Measurements from ENCODE around the gene GUCA1C. TPM values are rescaled to one million over a fixed set of nuclear protein-coding genes. Genes with fewer than 3 reads are reported as not detected.

Gene GUCA1C
- total RNA-seq, 4 donors from 2014 or later = not detected

DNA sequence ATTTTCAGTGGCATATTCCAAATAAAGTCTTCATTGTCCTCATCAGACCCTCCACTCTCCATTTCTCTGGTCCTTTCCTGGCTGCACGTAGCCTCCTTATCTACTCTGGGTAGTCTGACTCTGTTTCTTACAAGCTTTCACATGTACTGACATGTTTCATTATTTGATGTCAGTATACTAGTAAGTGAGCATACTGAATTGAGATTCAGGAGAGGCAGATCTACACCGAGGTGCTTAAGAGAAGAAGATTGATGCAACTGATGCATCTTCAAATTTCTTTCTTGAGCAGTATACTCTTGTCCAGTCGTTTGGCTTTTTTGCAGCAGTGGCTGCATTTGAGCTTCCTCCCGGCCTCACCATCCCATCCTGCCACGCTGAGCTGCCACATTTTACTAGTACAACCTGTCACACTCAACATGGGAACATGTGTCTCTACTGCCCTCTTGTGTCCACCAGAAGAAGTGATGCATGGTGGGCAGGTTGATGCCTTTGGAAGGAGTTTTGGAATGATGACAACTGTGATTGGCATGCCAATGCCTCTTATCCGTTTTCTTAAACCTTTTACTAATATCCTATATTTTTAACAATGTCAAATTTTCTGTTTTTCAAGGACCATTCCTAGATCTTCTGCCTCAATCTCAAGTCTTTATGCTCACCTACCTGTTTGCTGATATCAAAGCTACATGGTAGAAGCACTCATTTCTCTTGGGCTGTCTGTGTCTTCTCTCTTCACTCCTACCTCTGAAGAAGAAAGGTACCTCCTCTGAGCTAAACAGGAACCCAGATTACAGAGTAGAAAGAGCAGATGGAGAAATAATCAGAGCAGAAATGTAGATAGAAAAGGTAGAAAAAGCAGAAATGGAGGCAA lies 38.7 kb downstream of the GUCA1C start:
- intact Hi-C loops (cut with DNase I) = no loop called here
- no peaks in the 10 kb centered on the region for H3K4me1 ChIP-seq
- H3K36me3 ChIP-seq = no peaks in the 10 kb centered on the region
- peak; percentile 61 to 67 for DNase-seq
- WGBS, 2 donors = 28 to 30% methylated on average over 6 of the region's 6 CpGs
- H3K9me3 ChIP-seq = no peaks in the 10 kb centered on the region
- H3K4me3 ChIP-seq (replicated peaks in 1 of 3) = no peak overlapping the region
- H3K27me3 ChIP-seq = no peaks in the 10 kb centered on the region
- H3K27ac ChIP-seq = no peak overlapping the region
- TF ChIP-seq POLR2A (IDR thresholded peaks at IDR 0.05) = no peak
- TF ChIP-seq, protein P1, sequence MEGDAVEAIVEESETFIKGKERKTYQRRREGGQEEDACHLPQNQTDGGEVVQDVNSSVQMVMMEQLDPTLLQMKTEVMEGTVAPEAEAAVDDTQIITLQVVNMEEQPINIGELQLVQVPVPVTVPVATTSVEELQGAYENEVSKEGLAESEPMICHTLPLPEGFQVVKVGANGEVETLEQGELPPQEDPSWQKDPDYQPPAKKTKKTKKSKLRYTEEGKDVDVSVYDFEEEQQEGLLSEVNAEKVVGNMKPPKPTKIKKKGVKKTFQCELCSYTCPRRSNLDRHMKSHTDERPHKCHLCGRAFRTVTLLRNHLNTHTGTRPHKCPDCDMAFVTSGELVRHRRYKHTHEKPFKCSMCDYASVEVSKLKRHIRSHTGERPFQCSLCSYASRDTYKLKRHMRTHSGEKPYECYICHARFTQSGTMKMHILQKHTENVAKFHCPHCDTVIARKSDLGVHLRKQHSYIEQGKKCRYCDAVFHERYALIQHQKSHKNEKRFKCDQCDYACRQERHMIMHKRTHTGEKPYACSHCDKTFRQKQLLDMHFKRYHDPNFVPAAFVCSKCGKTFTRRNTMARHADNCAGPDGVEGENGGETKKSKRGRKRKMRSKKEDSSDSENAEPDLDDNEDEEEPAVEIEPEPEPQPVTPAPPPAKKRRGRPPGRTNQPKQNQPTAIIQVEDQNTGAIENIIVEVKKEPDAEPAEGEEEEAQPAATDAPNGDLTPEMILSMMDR (IDR thresholded peaks at IDR 0.05) = peak; percentile 57 to 91 (median 82)

DNA sequence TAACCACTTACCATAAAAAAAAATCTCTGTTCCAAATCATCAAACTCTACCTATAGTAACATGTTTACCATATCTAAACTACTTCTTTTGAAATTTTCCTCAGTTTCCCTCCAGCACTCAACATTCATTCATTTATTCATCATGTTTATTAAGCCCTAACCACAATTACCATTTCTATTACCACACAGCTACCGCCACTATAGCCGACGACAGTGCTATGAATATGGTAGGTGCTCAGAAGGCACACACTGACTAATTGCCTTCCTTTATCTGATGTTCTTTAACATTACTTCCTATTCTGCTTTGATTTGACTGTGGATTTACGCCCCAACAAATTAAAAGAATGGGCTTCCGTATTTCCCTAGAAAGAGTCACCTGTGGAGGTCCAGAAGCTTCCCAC lies 43.9 kb downstream of the GUCA1C start:
- intact Hi-C loops (cut with DNase I) = no loop called here
- H3K9me3 ChIP-seq = no peaks in the 10 kb centered on the region
- no peak overlapping the region for H3K27ac ChIP-seq
- H3K27me3 ChIP-seq = no peaks in the 10 kb centered on the region
- no peaks in the 10 kb centered on the region for H3K36me3 ChIP-seq
- TF ChIP-seq, protein P1 (IDR thresholded peaks at IDR 0.05) = no peak
- no peak for TF ChIP-seq POLR2A (IDR thresholded peaks at IDR 0.05)
- DNase-seq = no peak
- no peak overlapping the region for H3K4me3 ChIP-seq (replicated peaks in 1 of 3)
- 93 to 96% methylated on average over 5 of the region's 5 CpGs for WGBS, 2 donors
- H3K4me1 ChIP-seq = no peaks in the 10 kb centered on the region

DNA sequence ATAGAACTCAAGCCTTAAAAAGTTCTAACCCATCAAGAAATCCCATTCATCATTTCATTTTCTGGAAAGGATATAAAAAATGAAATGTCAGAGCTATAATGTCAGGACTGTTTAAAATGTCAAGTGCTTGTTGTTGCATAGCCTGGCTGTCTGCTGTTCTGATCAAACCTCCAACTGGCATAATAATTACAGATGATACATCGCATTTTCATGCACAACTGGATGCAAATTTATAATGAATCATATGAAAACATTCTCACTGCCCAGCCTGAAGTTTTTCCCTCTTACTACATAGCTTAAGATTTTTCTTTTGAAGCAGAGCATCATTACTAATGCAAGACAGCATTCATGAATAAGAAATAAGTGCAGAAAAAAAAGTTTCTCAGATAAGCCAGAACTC lies 46.5 kb downstream of the GUCA1C start:
- 75 to 82% methylated on average over 1 of the region's 1 CpG for WGBS, 2 donors
- intact Hi-C loops (cut with DNase I) = no loop called here

GRCh38 chr3:108899530-108899929 lies 54.1 kb downstream of the GUCA1C start:
- no peak overlapping the region for H3K4me3 ChIP-seq (replicated peaks in 1 of 3)
- TF ChIP-seq, protein P1 (IDR thresholded peaks at IDR 0.05) = peak in 2 of 6 experiments; percentile 9 to 11
- no peak for TF ChIP-seq POLR2A (IDR thresholded peaks at IDR 0.05)
- H3K4me1 ChIP-seq = peaks cover 0 to 5% of the 10 kb centered on the region in 2 donors
- peak; percentile 69 to 76 for DNase-seq
- H3K9me3 ChIP-seq = no peaks in the 10 kb centered on the region
- H3K27me3 ChIP-seq = no peaks in the 10 kb centered on the region
- H3K36me3 ChIP-seq = no peaks in the 10 kb centered on the region
- 30 to 36% methylated on average over 3 of the region's 3 CpGs for WGBS, 2 donors
- intact Hi-C loops (cut with DNase I) = no loop called here
- no peak overlapping the region for H3K27ac ChIP-seq

More for the DNA sequence above, 46.5 kb downstream of the GUCA1C start:
- Histone ChIP-seq H3K36me3 (no peaks in the 10 kb centered on the region), H3K27me3 (no peaks in the 10 kb centered on the region), H3K27ac (no peak overlapping the region), H3K9me3 (no peaks in the 10 kb centered on the region), H3K4me1 (no peaks in the 10 kb centered on the region), H3K4me3 (replicated peaks in 1 of 3) (no peak overlapping the region)
- DNase-seq = no peak
- TF ChIP-seq POLR2A (IDR thresholded peaks at IDR 0.05) = no peak
- TF ChIP-seq, protein P1 (IDR thresholded peaks at IDR 0.05) = no peak

- H3K27me3 ChIP-seq = no peaks in the 10 kb centered on the region
- intact Hi-C loops (cut with DNase I) = no loop called here
- no peaks in the 10 kb centered on the region for H3K9me3 ChIP-seq
- H3K4me1 ChIP-seq = peaks cover 0 to 5% of the 10 kb centered on the region in 2 donors
- H3K36me3 ChIP-seq = no peaks in the 10 kb centered on the region
- DNase-seq = no peak
- 93 to 94% methylated on average over 3 of the region's 3 CpGs for WGBS, 2 donors
- H3K27ac ChIP-seq = no peak overlapping the region
- H3K4me3 ChIP-seq (replicated peaks in 1 of 3) = no peak overlapping the region
- TF ChIP-seq, protein P1 (IDR thresholded peaks at IDR 0.05) = no peak
- no peak for TF ChIP-seq POLR2A (IDR thresholded peaks at IDR 0.05)
Measured at GRCh38 chr3:108897883-108898282, 55.8 kb downstream of the GUCA1C start.

Measured in thyroid gland (tissue), 4 donors.